Keratinocyte (primary cell): ENCODE results near the gene MYO1G. TPM values are rescaled to one million over a fixed set of nuclear protein-coding genes. Genes with fewer than 3 reads are reported as not detected.

Experiments
- DNase-seq: peaks from one replicate; pipeline ENCODE4 v3.0.0-alpha.2; 2011; ENCODE audit warnings: low read depth, missing footprints, low spot score
- FAIRE-seq: peaks from 2 replicates; lab custom pipeline; 2011; peaks lifted over from hg19 to GRCh38; lab: Jason Lieb, UNC
- H2AFZ ChIP-seq: 2 replicates; pipeline ENCODE4 v1.6.0; 2012; ENCODE audit warnings: low read length, control low read depth, inconsistent platforms; ENCODE audit not compliant: control insufficient read depth
- H3K27ac ChIP-seq: 2 replicates; pipeline ENCODE4 v1.5.1; 2011; ENCODE audit warnings: low read length; ENCODE audit not compliant: control insufficient read depth, insufficient read depth
- H3K27me3 ChIP-seq: 3 replicates; pipeline ENCODE4 v1.6.0; 2011; ENCODE audit warnings: low read length; ENCODE audit not compliant: control insufficient read depth, insufficient read depth; ENCODE audit errors: extremely low read depth
- H3K36me3 ChIP-seq, 2 experiments: 2 replicates in 1 of 2; 3 replicates in 1 of 2; pipeline ENCODE4 v1.5.1; 2011; ENCODE audit warnings: low read length in 2 of 2, mild to moderate bottlenecking in 1 of 2; ENCODE audit not compliant: control insufficient read depth in 2 of 2, insufficient read depth in 2 of 2; ENCODE audit errors: extremely low read depth in 1 of 2
- H3K4me1 ChIP-seq: 3 replicates; pipeline ENCODE4 v1.5.1; 2011; ENCODE audit warnings: low read length; ENCODE audit not compliant: control insufficient read depth, insufficient read depth; ENCODE audit errors: extremely low read depth
- H3K4me2 ChIP-seq: 3 replicates; pipeline ENCODE4 v1.6.0; 2011; ENCODE audit warnings: low read depth, low read length; ENCODE audit not compliant: control insufficient read depth, insufficient read depth; ENCODE audit errors: extremely low read depth
- H3K4me3 ChIP-seq, 3 experiments: fragments of 200-600 bp in 1 of 3; sonication (generic) in 1 of 3; 2 replicates in 2 of 3; 3 replicates in 1 of 3; pipeline ENCODE4 v1.5.1; 2011 to 2016; ENCODE audit warnings: low read length in 3 of 3, mild to moderate bottlenecking in 3 of 3, control low read depth in 2 of 3, inconsistent platforms in 1 of 3, low read depth in 1 of 3, mixed read lengths in 1 of 3, mixed run types in 1 of 3, moderate library complexity in 1 of 3; ENCODE audit not compliant: control insufficient read depth in 2 of 3, insufficient read depth in 2 of 3; ENCODE audit errors: extremely low read depth in 1 of 3
- H3K79me2 ChIP-seq: 2 replicates; pipeline ENCODE4 v1.6.0; 2012; ENCODE audit warnings: low read length; ENCODE audit not compliant: control insufficient read depth, insufficient read depth
- H3K9ac ChIP-seq: 3 replicates; pipeline ENCODE4 v1.6.0; 2011; ENCODE audit warnings: low read length; ENCODE audit not compliant: control insufficient read depth, insufficient read depth; ENCODE audit errors: extremely low read depth
- H3K9me1 ChIP-seq: 3 replicates; pipeline ENCODE4 v1.6.0; 2011; ENCODE audit warnings: low read length; ENCODE audit not compliant: control insufficient read depth, insufficient read depth; ENCODE audit errors: extremely low read depth
- H3K9me3 ChIP-seq: 2 replicates; pipeline ENCODE4 v1.5.1; 2012; ENCODE audit warnings: low read depth, low read length; ENCODE audit not compliant: control insufficient read depth
- H4K20me1 ChIP-seq: 3 replicates; pipeline ENCODE4 v1.6.0; 2011; ENCODE audit warnings: low read length; ENCODE audit not compliant: control insufficient read depth, insufficient read depth; ENCODE audit errors: extremely low read depth
- CTCF ChIP-seq, 3 experiments: IDR thresholded peaks in 1 of 3; conservative IDR thresholded peaks in 1 of 3; optimal IDR thresholded peaks in 1 of 3; 2 replicates in 2 of 3; 3 replicates in 1 of 3; pipeline versions ENCODE3 to v1.5.1; 2011; ENCODE audit warnings: low read length in 3 of 3, mild to moderate bottlenecking in 3 of 3, moderate library complexity in 2 of 3, control low read depth in 1 of 3, inconsistent platforms in 1 of 3; ENCODE audit not compliant: insufficient read depth in 2 of 3; ENCODE audit errors: extremely low read depth in 1 of 3
- EZH2 ChIP-seq: IDR thresholded peaks from one replicate; pipeline ENCODE4 v1.6.1; 2012; ENCODE audit warnings: inconsistent platforms, mild to moderate bottlenecking, low read length, moderate library complexity
- dilution Hi-C: fragments of 300-500 bp; cut with MboI; formaldehyde crosslinking; loops from one replicate; pipeline ENCODE4 v1.7.0; 2020; ENCODE audit warnings: low sequenced_read_pairs; ENCODE audit not compliant: extremely low pct_ligation_motif_present
- polyA plus RNA-seq, 5 experiments: library from polyadenylated mRNA; depleted of rRNA in 3 of 5; stranded (reverse) in 3 of 5; stranded (forward) in 1 of 5; unstranded in 1 of 5; fragments of >200 nt; gene quantifications; 1 replicate in 1 of 5; 2 replicates in 3 of 5; 3 replicates in 1 of 5; pipeline versions ENCODE4 v1.2.1 to v1.2.3, GENCODE V29; 2011 to 2012; ENCODE audit warnings: missing spikeins in 2 of 5, low read depth in 1 of 5, low replicate concordance in 1 of 5

MYO1G gene
- polyA plus RNA-seq, 1 donor (not counting 4 experiments of a cell fraction or from before 2014, with no cell fraction given): 0.03 TPM

- Histone ChIP-seq H3K4me2 (no peak overlapping the region), H3K27me3 (peaks cover 7% of the 10 kb centered on the region), H2AFZ (no peak overlapping the region), H3K9me3 (no peaks in the 10 kb centered on the region), H3K4me1 (no peaks in the 10 kb centered on the region), H3K27ac (no peak overlapping the region), H4K20me1 (no peaks in the 10 kb centered on the region), H3K9me1 (no peaks in the 10 kb centered on the region), H3K9ac (no peak overlapping the region), H3K79me2 (no peaks in the 10 kb centered on the region), H3K36me3 (no peaks in the 10 kb centered on the region), H3K4me3 (no peak overlapping the region)
- TF ChIP-seq CTCF (optimal IDR thresholded peaks at IDR 0.05 in 1 of 3, IDR thresholded peaks at IDR 0.05 in 1 of 3, conservative IDR thresholded peaks at IDR 0.05 in 1 of 3; ENCODE audit: extremely low read depth in 1 of 3, insufficient read depth in 2 of 3, low read length in 3 of 3) (no peak), EZH2 (no peak)
- no peak for DNase-seq
- dilution Hi-C loops: no loop called here
- FAIRE-seq: no peak
Observed at GRCh38 chr7:44971188-44971901, 7.5 kb downstream of the MYO1G start.

- Histone ChIP-seq H3K9me1 (no peaks in the 10 kb centered on the region), H3K36me3 (no peaks in the 10 kb centered on the region), H2AFZ (no peak overlapping the region), H3K9me3 (no peaks in the 10 kb centered on the region), H3K27ac (no peak overlapping the region), H4K20me1 (no peaks in the 10 kb centered on the region), H3K79me2 (no peaks in the 10 kb centered on the region), H3K9ac (no peak overlapping the region), H3K4me3 (no peak overlapping the region), H3K4me2 (no peak overlapping the region), H3K4me1 (no peaks in the 10 kb centered on the region), H3K27me3 (peaks cover 7% of the 10 kb centered on the region)
- no peak for FAIRE-seq
- dilution Hi-C loops: no loop called here
- TF ChIP-seq CTCF (optimal IDR thresholded peaks at IDR 0.05 in 1 of 3, IDR thresholded peaks at IDR 0.05 in 1 of 3, conservative IDR thresholded peaks at IDR 0.05 in 1 of 3; ENCODE audit: extremely low read depth in 1 of 3, insufficient read depth in 2 of 3, low read length in 3 of 3) (no peak), EZH2 (no peak)
- DNase-seq: no peak
Observed at GRCh38 chr7:44970523-44971051, 8.2 kb downstream of the MYO1G start.
